ENCODE measurements around the gene PSAT1.

Gene PSAT1

DNA sequence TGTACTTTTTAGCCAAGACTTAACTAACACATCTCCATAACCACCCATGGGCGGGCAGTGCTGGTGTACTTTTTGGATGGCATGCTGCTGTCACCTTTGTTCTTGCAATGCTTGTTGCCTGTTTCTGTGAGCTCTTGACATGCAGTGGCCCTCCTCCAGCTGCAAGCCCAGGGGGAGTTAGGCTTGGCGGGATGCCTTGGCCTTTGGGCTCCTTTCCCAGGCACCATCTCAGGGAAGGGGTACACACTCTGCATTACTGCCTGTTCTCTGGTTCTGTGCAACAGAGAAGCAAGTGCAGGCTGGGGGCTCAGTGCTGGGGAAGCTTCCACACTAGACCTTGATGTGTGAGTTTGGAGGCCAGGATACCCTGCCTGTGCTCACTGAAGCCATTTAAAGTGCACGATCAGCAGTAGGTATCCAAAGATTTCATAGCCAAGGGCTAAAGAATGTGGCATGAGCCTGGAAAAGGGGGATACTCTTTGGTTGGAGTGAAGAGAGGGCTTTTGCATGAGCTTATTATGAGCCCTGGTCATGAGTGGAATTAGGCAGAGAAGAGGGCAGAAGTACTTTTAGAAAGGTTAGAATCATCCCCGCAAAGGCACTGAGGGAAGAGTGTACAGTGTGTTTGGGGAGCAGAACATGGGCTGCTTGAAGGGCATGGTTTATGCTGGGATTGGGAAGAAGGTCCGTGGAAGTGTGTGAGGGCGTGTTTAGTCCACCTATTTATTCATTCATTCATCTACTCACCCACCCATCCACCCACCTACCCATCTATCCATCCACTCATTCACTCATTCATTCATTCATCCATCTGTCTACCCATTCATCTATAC is 22.5 kb downstream of the PSAT1 start:
- H3K79me1 ChIP-seq (ENCODE audit: low read length) = no peaks in the 10 kb centered on the region
- WGBS (ENCODE audit: extremely low coverage, insufficient coverage, insufficient read length) = no CpG with 5 or more reads among the region's 6 CpGs
- no peak overlapping the region for H4K91ac ChIP-seq (ENCODE audit: low read depth, low read length)
- no peaks in the 10 kb centered on the region for H3K79me2 ChIP-seq (ENCODE audit: control insufficient read depth, insufficient read depth, low read length, poor library complexity)
- H2BK5ac ChIP-seq (ENCODE audit: low read depth, low read length, poor library complexity) = no peak overlapping the region
- H3K36me3 ChIP-seq (ENCODE audit: control insufficient read depth in 1 of 2, insufficient read depth in 2 of 2, low read length in 2 of 2) = peaks cover 12 to 14% of the 10 kb centered on the region in 2 experiments
- no peak overlapping the region for H2AFZ ChIP-seq (ENCODE audit: insufficient read depth, low read length, poor library complexity)
- no peak overlapping the region for H2AK5ac ChIP-seq (ENCODE audit: low read length)
- H3K4me1 ChIP-seq (ENCODE audit: control insufficient read depth in 1 of 2, insufficient read depth in 2 of 2, low read length in 2 of 2) = peaks cover 3 to 7% of the 10 kb centered on the region in 2 experiments
- H3K14ac ChIP-seq (ENCODE audit: low read length) = no peak overlapping the region
- H4K12ac ChIP-seq (ENCODE audit: low read depth, low read length) = no peak overlapping the region
- no peak overlapping the region for H3K4ac ChIP-seq (ENCODE audit: low read depth, low read length)
- no peak overlapping the region for H3K23ac ChIP-seq (ENCODE audit: low read length)
- no peak overlapping the region for H3K4me2 ChIP-seq (ENCODE audit: low read length)
- H2BK120ac ChIP-seq (ENCODE audit: insufficient read depth, low read length, poor library complexity) = no peak overlapping the region
- H3K18ac ChIP-seq (ENCODE audit: low read length) = no peak overlapping the region
- no peak overlapping the region for H4K8ac ChIP-seq (ENCODE audit: low read depth, low read length)
- no peaks in the 10 kb centered on the region for H3K27me3 ChIP-seq (ENCODE audit: insufficient read depth, low read length)
- no peak overlapping the region for H3K27ac ChIP-seq (ENCODE audit: low read depth, low read length)
- no peak overlapping the region for H3K4me3 ChIP-seq (ENCODE audit: low read depth, low read length)
- peaks cover 2% of the 10 kb centered on the region for H3K9me3 ChIP-seq (ENCODE audit: insufficient read depth, low read depth, low read length)
- no peak overlapping the region for H2BK12ac ChIP-seq (ENCODE audit: low read length)
- DNase-seq = no peak
- no peak overlapping the region for H3K9ac ChIP-seq (ENCODE audit: low read length)

DNA sequence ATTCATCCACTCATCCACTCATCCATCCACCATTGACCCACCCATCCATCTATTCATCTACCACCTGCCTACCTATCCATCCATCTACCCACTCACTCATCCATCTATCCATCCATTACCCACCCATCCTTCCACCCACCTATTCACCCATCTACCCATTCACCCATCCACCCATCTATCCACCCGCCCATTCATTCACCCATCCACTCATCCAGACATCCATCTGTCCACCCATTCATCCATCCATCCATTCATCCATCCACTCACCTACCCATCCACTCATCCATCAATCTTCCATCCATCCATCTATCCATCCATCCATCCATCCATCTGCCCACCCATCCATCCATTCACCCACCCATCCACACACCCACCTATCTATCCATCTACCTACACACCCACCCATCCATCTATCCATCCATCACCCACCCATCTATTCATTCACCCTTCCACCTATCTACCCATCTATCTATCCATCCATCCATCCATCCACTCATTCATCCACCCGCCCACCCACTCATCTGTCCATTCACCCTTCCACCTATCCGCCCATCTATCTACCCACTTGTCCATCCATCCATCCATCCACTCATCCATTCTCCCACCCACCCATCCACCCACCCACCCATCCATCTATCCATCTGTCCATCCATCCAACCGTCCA is 23.2 kb downstream of the PSAT1 start:
- Histone ChIP-seq H3K79me2 (ENCODE audit: control insufficient read depth, insufficient read depth, low read length, poor library complexity) (no peaks in the 10 kb centered on the region), H3K4me3 (ENCODE audit: low read depth, low read length) (no peak overlapping the region), H3K23ac (ENCODE audit: low read length) (no peak overlapping the region), H3K4ac (ENCODE audit: low read depth, low read length) (no peak overlapping the region), H4K8ac (ENCODE audit: low read depth, low read length) (no peak overlapping the region), H4K91ac (ENCODE audit: low read depth, low read length) (no peak overlapping the region), H2AFZ (ENCODE audit: insufficient read depth, low read length, poor library complexity) (no peak overlapping the region), H4K12ac (ENCODE audit: low read depth, low read length) (no peak overlapping the region), H3K27me3 (ENCODE audit: insufficient read depth, low read length) (no peaks in the 10 kb centered on the region), H2BK120ac (ENCODE audit: insufficient read depth, low read length, poor library complexity) (no peak overlapping the region), H3K9me3 (ENCODE audit: insufficient read depth, low read depth, low read length) (peaks cover 2% of the 10 kb centered on the region), H3K18ac (ENCODE audit: low read length) (no peak overlapping the region), H3K9ac (ENCODE audit: low read length) (no peak overlapping the region), H3K27ac (ENCODE audit: low read depth, low read length) (no peak overlapping the region), H3K4me1 (ENCODE audit: control insufficient read depth in 1 of 2, insufficient read depth in 2 of 2, low read length in 2 of 2) (peaks cover 0 to 5% of the 10 kb centered on the region in 2 experiments), H3K36me3 (ENCODE audit: control insufficient read depth in 1 of 2, insufficient read depth in 2 of 2, low read length in 2 of 2) (peaks cover 12 to 14% of the 10 kb centered on the region in 2 experiments), H3K79me1 (ENCODE audit: low read length) (no peaks in the 10 kb centered on the region), H2BK5ac (ENCODE audit: low read depth, low read length, poor library complexity) (no peak overlapping the region), H3K4me2 (ENCODE audit: low read length) (no peak overlapping the region), H2BK12ac (ENCODE audit: low read length) (no peak overlapping the region), H2AK5ac (ENCODE audit: low read length) (no peak overlapping the region), H3K14ac (ENCODE audit: low read length) (no peak overlapping the region)
- WGBS (ENCODE audit: extremely low coverage, insufficient coverage, insufficient read length) = no CpG with 5 or more reads among the region's 4 CpGs
- no peak for DNase-seq

DNA sequence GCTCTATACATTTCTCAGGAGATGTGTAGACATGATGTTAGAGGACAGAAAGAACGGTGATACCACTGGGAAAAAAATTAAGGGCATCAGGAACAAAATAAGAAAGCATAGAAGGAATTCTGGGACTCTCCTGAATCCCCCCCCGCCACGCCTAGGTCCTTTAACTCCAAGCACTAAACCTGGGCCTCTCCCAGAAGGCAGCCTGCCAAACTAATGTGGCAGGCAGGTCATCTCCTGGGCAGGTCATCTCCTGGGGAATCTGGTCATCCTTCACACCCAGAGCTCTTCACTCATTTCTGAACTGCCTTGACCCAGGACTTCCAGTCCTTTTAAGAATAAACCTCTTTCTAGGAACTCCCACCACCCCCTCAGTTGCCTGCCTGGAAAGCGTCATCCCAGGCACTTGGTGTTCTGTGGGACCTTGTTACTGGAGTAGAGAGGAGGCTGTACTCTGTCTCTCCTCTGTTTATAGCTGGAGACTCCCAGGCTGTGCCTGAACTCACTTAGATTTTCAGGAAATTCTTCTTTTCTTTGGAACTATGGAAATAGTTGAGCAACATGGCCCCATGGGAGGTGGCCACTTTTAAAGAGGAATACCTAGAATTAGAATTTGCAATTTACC is 24.1 kb downstream of the PSAT1 start:
- Histone ChIP-seq H2BK5ac (ENCODE audit: low read depth, low read length, poor library complexity) (no peak overlapping the region), H3K9me3 (ENCODE audit: insufficient read depth, low read depth, low read length) (peaks cover 2% of the 10 kb centered on the region), H3K4me2 (ENCODE audit: low read length) (no peak overlapping the region), H2AK5ac (ENCODE audit: low read length) (no peak overlapping the region), H3K14ac (ENCODE audit: low read length) (no peak overlapping the region), H2AFZ (ENCODE audit: insufficient read depth, low read length, poor library complexity) (no peak overlapping the region), H3K23ac (ENCODE audit: low read length) (no peak overlapping the region), H3K79me2 (ENCODE audit: control insufficient read depth, insufficient read depth, low read length, poor library complexity) (no peaks in the 10 kb centered on the region), H4K12ac (ENCODE audit: low read depth, low read length) (no peak overlapping the region), H3K4me1 (ENCODE audit: control insufficient read depth in 1 of 2, insufficient read depth in 2 of 2, low read length in 2 of 2) (peaks cover 0 to 2% of the 10 kb centered on the region in 2 experiments), H3K18ac (ENCODE audit: low read length) (no peak overlapping the region), H3K9ac (ENCODE audit: low read length) (no peak overlapping the region), H3K27me3 (ENCODE audit: insufficient read depth, low read length) (no peaks in the 10 kb centered on the region), H2BK120ac (ENCODE audit: insufficient read depth, low read length, poor library complexity) (no peak overlapping the region), H2BK12ac (ENCODE audit: low read length) (no peak overlapping the region), H3K79me1 (ENCODE audit: low read length) (no peaks in the 10 kb centered on the region), H3K4me3 (ENCODE audit: low read depth, low read length) (no peak overlapping the region), H3K36me3 (ENCODE audit: control insufficient read depth in 1 of 2, insufficient read depth in 2 of 2, low read length in 2 of 2) (peaks cover 12% of the 10 kb centered on the region in 2 experiments), H4K91ac (ENCODE audit: low read depth, low read length) (no peak overlapping the region), H4K8ac (ENCODE audit: low read depth, low read length) (no peak overlapping the region), H3K4ac (ENCODE audit: low read depth, low read length) (no peak overlapping the region), H3K27ac (ENCODE audit: low read depth, low read length) (no peak overlapping the region)
- no CpG with 5 or more reads among the region's 4 CpGs for WGBS (ENCODE audit: extremely low coverage, insufficient coverage, insufficient read length)
- no peak for DNase-seq

DNA sequence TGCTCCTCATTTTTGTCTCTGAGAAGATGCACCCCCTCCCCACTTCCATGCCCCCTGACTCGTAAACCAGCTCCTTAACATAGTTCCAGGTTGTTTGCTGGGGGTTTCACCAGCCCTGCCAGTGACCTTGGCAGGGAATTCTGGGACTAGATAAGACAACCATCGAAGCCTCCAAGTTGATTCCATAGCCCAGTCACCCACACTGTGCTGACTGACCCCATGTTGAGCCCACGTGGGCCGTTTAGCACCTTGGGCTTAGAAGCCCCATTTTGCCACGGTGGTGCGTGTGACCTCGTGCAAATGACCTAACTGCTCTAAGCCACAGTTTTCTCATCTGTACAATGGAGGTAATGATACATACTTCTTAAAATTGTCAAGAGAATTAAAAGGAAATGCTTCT is 24.6 kb downstream of the PSAT1 start:
- Histone ChIP-seq H3K14ac (ENCODE audit: low read length) (no peak overlapping the region), H3K4me3 (ENCODE audit: low read depth, low read length) (no peak overlapping the region), H3K9ac (ENCODE audit: low read length) (no peak overlapping the region), H2AFZ (ENCODE audit: insufficient read depth, low read length, poor library complexity) (no peak overlapping the region), H2BK12ac (ENCODE audit: low read length) (no peak overlapping the region), H4K12ac (ENCODE audit: low read depth, low read length) (no peak overlapping the region), H3K9me3 (ENCODE audit: insufficient read depth, low read depth, low read length) (peaks cover 2% of the 10 kb centered on the region), H3K79me1 (ENCODE audit: low read length) (no peaks in the 10 kb centered on the region), H3K27me3 (ENCODE audit: insufficient read depth, low read length) (no peaks in the 10 kb centered on the region), H3K4me1 (ENCODE audit: control insufficient read depth in 1 of 2, insufficient read depth in 2 of 2, low read length in 2 of 2) (peaks cover 0 to 2% of the 10 kb centered on the region in 2 experiments), H3K36me3 (ENCODE audit: control insufficient read depth in 1 of 2, insufficient read depth in 2 of 2, low read length in 2 of 2) (peaks cover 10 to 12% of the 10 kb centered on the region in 2 experiments), H2BK120ac (ENCODE audit: insufficient read depth, low read length, poor library complexity) (no peak overlapping the region), H3K4ac (ENCODE audit: low read depth, low read length) (no peak overlapping the region), H3K4me2 (ENCODE audit: low read length) (no peak overlapping the region), H3K79me2 (ENCODE audit: control insufficient read depth, insufficient read depth, low read length, poor library complexity) (no peaks in the 10 kb centered on the region), H4K8ac (ENCODE audit: low read depth, low read length) (no peak overlapping the region), H2AK5ac (ENCODE audit: low read length) (no peak overlapping the region), H3K23ac (ENCODE audit: low read length) (no peak overlapping the region), H2BK5ac (ENCODE audit: low read depth, low read length, poor library complexity) (no peak overlapping the region), H3K27ac (ENCODE audit: low read depth, low read length) (no peak overlapping the region), H3K18ac (ENCODE audit: low read length) (no peak overlapping the region), H4K91ac (ENCODE audit: low read depth, low read length) (no peak overlapping the region)
- no CpG with 5 or more reads among the region's 7 CpGs for WGBS (ENCODE audit: extremely low coverage, insufficient coverage, insufficient read length)
- DNase-seq = no peak
